ENCODE data around the gene FURIN.
"Not testable (repeated sequence)": the region's sequence is repeated elsewhere in the genome, so short reads cannot be mapped to it uniquely, and the experiment has no call there.

FURIN gene

DNA sequence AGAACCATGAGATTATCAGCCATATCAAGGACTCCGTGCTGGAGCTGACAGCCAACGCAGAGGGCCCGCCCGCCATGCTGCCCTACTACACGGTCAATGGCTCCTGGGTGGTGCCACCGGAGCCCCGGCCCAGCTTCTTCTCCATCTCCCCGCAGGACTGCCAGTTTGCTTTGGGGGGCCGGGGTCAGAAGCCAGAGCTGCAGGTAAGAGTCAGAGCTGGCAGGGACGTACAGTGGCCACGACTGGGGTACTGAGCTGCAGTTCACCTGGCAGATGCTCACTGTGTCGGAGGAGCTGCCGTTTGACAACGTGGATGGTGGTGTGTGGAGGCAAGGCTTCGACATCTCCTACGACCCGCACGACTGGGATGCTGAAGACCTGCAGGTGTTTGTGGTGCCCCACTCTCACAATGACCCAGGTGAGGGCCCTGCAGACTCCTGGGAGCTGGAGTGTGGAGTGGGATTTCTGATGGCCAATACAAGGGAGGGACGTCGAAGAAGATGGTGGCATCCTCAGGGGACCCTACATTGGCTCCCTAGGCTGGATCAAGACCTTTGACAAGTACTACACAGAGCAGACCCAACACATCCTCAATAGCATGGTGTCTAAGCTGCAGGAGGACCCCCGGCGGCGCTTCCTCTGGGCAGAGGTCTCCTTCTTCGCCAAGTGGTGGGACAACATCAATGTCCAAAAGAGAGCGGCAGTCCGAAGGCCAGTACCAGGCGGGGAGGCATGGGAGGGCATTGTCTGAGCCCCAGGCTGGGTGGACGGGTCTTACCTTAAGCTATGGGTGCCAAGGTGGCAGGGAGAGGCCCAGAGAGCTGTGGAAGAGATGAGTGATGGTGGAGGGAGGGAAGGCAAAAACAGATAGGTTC is 37.2 kb downstream of the FURIN start:
- ATAC-seq = no peak
- Mint-ChIP-seq H3K36me3 (peaks cover 79% of the 10 kb centered on the region), H3K4me1 (peaks cover 36% of the 10 kb centered on the region), H3K4me3 (peak overlapping the region; percentile 19), H3K27ac (peak overlapping the region; percentile 83), H3K9me3 (no peaks in the 10 kb centered on the region)
- no peak for DNase-seq (ENCODE audit: low spot score in 2 of 2)

DNA sequence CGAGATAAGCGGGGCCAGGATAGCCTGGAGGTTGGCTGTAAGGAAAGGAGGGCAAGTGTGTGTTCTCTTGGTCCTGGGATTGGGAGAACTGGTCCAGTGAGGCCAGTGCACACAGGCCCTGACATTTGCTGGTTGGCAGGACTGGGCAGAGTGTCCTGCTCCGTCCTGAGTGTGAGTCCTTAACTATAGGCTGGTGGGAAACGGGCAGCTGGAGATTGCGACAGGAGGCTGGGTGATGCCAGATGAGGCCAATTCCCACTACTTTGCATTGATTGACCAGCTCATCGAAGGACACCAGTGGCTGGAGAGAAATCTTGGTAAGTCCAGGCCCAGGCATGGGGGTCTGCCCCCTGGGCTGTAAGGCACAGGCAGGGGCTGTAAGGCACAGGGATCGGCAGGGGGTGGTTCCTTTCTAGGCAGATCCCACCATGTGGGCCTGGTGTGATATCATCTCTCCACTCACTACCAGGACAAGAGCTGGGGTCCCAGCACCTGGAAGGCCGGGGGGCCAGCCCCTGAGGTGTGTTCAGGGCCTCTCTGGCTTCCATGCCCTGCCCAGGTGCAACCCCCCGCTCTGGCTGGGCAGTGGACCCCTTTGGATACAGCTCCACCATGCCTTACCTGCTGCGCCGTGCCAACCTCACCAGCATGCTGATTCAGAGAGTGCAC is 37.9 kb downstream of the FURIN start:
- ATAC-seq (no peak), DNase-seq (ENCODE audit: low spot score in 2 of 2) (no peak)
- Mint-ChIP-seq H3K4me3 (no peak overlapping the region), H3K27ac (peak overlapping the region; percentile 83), H3K9me3 (no peaks in the 10 kb centered on the region), H3K4me1 (peaks cover 31% of the 10 kb centered on the region), H3K36me3 (peaks cover 87% of the 10 kb centered on the region)

DNA sequence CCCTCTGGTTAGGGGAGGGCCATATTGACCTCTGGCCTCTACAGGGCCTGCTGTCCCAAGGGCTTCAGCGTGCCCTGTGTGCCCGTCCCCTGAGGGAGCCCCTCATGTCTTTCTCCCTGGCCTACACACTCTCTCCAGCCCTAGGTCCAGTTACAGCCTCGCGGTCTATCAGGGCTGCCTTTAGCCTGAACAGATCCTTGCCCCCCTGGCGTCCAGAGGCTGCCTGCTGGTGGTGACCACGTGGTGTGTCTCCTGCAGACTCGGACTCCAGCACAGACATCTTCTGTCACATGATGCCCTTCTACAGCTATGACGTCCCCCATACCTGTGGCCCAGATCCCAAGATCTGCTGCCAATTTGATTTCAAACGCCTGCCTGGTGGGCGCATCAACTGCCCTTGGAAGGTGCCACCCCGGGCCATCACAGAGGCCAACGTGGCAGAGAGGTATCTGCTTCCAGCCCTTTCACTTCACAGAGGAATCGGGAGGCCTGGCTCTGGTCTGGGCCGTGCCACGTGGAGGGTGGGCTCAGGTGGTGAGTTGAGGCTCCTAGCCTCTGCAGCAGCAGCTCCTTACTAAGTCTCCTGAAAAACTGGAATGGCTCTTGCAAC is 38.8 kb downstream of the FURIN start:
- Mint-ChIP-seq H3K9me3 (no peaks in the 10 kb centered on the region), H3K4me1 (peaks cover 23% of the 10 kb centered on the region), H3K27ac (peak overlapping the region; percentile 56), H3K4me3 (no peak overlapping the region), H3K36me3 (peaks cover 89% of the 10 kb centered on the region)
- ATAC-seq = no peak
- DNase-seq (ENCODE audit: low spot score in 2 of 2) = no peak

GRCh38 chr15:90907838-90908507 is 39.6 kb downstream of the FURIN start:
- ATAC-seq = no peak
- Mint-ChIP-seq H3K27ac (no peak overlapping the region), H3K9me3 (no peaks in the 10 kb centered on the region), H3K4me3 (no peak overlapping the region), H3K36me3 (peaks cover 94% of the 10 kb centered on the region), H3K4me1 (peaks cover 23% of the 10 kb centered on the region)
- DNase-seq (ENCODE audit: low spot score in 2 of 2) = no peak

GRCh38 chr15:90909449-90909848 is 41.1 kb downstream of the FURIN start:
- H3K4me3 Mint-ChIP-seq; H3K9me3 Mint-ChIP-seq; ATAC-seq; DNase-seq (ENCODE audit: low spot score in 2 of 2); H3K27ac Mint-ChIP-seq: not testable (repeated sequence)
- H3K4me1 Mint-ChIP-seq = peaks cover 14% of the 10 kb centered on the region
- H3K36me3 Mint-ChIP-seq = peaks cover 100% of the 10 kb centered on the region

DNA sequence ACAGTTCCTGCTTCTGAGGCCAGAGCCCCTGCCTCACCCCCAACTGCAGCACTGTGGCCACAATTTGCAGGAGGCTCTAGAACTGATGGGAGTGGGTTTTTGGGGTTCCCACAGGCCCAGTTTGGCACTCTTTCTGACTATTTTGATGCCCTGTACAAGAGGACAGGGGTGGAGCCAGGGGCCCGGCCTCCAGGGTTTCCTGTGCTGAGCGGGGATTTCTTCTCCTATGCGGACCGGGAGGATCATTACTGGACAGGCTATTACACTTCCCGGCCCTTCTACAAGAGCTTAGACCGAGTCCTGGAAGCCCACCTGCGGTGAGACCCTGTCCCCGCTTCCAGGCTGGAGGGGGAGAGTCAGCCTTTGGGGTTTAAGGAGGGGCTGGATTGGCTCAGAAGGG is 41.6 kb downstream of the FURIN start:
- peaks cover 100% of the 10 kb centered on the region for H3K36me3 Mint-ChIP-seq
- no peak overlapping the region for H3K27ac Mint-ChIP-seq

DNA sequence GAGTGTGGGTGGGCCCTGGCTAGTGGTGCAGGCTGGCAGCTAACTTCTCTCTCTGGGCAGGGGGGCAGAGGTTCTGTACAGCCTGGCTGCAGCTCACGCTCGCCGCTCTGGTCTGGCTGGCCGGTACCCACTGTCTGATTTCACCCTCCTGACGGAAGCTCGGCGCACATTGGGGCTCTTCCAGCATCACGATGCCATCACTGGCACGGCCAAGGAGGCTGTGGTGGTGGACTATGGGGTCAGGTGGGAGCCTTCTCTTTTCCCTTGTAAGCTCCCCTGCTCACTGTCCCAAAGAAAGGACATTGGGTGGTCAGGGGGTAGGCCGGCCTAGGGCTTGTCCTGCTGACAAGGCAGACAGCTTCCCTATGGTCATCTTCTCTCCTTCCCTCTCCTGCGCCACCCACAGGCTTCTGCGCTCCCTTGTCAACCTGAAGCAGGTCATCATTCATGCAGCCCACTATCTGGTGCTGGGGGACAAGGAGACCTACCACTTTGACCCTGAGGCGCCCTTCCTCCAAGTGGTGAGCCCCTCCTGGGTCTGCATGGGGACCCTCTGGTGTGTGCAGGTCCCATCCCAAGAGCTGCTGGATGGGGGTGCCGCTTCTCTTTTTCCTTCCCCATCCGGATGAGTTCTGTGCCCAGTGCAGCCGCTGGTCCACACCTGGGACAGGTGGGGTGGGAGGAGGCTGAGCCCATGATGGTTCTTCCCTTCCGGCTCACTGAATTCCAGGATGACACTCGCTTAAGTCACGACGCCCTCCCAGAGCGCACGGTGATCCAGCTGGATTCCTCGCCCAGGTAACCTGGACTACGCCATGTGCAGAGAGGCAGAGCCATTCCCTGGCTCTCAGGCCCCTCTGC is 42.3 kb downstream of the FURIN start:
- DNase-seq (ENCODE audit: low spot score in 2 of 2) (no peak), ATAC-seq (no peak)
- Mint-ChIP-seq H3K9me3 (no peaks in the 10 kb centered on the region), H3K4me3 (no peak overlapping the region), H3K36me3 (peaks cover 100% of the 10 kb centered on the region), H3K27ac (no peak overlapping the region), H3K4me1 (peaks cover 5% of the 10 kb centered on the region)

More for the DNA sequence above, 41.6 kb downstream of the FURIN start:
- Mint-ChIP-seq H3K9me3 (no peaks in the 10 kb centered on the region), H3K4me1 (peaks cover 12% of the 10 kb centered on the region), H3K4me3 (no peak overlapping the region)
- ATAC-seq = no peak
- DNase-seq (ENCODE audit: low spot score in 2 of 2) = no peak

GRCh38 chr15:90911302-90911623 is 42.9 kb downstream of the FURIN start:
- peaks cover 100% of the 10 kb centered on the region for H3K36me3 Mint-ChIP-seq
- no peaks in the 10 kb centered on the region for H3K4me1 Mint-ChIP-seq
- DNase-seq (ENCODE audit: low spot score in 2 of 2) (no peak), ATAC-seq (no peak)
- no peak overlapping the region for H3K4me3 Mint-ChIP-seq
- H3K9me3 Mint-ChIP-seq = no peaks in the 10 kb centered on the region
- no peak overlapping the region for H3K27ac Mint-ChIP-seq

DNA sequence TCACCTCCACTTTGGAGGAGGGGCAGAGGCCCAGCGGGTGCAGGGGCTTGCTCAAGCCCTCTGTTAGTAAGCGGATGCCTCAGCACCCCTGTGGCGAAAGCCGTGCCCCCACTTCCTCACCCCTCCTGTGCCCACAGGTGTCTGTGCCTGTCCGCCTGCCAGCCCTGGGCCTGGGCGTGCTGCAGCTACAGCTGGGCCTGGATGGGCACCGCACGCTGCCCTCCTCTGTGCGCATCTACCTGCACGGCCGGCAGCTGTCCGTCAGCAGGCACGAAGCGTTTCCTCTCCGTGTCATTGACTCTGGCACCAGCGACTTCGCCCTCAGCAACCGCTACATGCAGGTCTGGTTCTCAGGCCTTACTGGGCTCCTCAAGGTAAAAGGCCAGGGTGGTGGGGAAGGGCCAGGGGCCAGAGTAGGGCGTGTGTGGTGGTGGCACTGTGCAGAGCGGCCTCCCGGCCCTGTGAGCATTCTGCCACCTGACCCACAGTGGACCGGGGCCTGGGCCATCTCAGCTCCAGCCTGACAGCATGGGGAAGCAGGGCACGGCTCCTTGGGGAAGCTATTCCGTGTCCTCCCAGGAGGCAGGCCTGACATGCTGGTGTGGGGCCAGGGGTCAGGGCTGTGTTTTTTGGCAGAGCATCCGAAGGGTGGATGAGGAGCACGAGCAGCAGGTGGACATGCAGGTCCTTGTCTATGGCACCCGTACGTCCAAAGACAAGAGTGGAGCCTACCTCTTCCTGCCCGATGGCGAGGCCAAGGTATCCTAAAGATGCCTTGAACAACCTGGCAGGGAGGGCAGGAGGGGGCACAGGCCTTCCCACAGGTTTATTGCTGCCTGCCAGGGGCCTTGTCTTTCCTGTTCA is 43.8 kb downstream of the FURIN start:
- H3K9me3 Mint-ChIP-seq = no peaks in the 10 kb centered on the region
- no peak for DNase-seq (ENCODE audit: low spot score in 2 of 2)
- H3K36me3 Mint-ChIP-seq = peaks cover 97% of the 10 kb centered on the region
- H3K27ac Mint-ChIP-seq = no peak overlapping the region
- ATAC-seq = no peak
- H3K4me1 Mint-ChIP-seq = no peaks in the 10 kb centered on the region
- no peak overlapping the region for H3K4me3 Mint-ChIP-seq

- no peaks in the 10 kb centered on the region for H3K4me1 Mint-ChIP-seq
- peaks cover 97% of the 10 kb centered on the region for H3K36me3 Mint-ChIP-seq
- no peak for ATAC-seq
- H3K27ac Mint-ChIP-seq = peak overlapping the region; percentile 50
- no peak for DNase-seq (ENCODE audit: low spot score in 2 of 2)
- H3K4me3 Mint-ChIP-seq = no peak overlapping the region
- H3K9me3 Mint-ChIP-seq = no peaks in the 10 kb centered on the region
Observed at GRCh38 chr15:90912770-90913075, 44.3 kb downstream of the FURIN start.

GRCh38 chr15:90913398-90913944 is 45.1 kb downstream of the FURIN start:
- Mint-ChIP-seq H3K4me3 (no peak overlapping the region), H3K27ac (peak overlapping the region; percentile 50), H3K4me1 (no peaks in the 10 kb centered on the region), H3K36me3 (peaks cover 97% of the 10 kb centered on the region), H3K9me3 (no peaks in the 10 kb centered on the region)
- DNase-seq (ENCODE audit: low spot score in 2 of 2) = no peak
- no peak for ATAC-seq

GRCh38 chr15:90914305-90915080 is 46.1 kb downstream of the FURIN start:
- H3K27ac Mint-ChIP-seq = no peak overlapping the region
- H3K4me3 Mint-ChIP-seq = no peak overlapping the region
- no peak for ATAC-seq
- H3K36me3 Mint-ChIP-seq = peaks cover 97% of the 10 kb centered on the region
- DNase-seq (ENCODE audit: low spot score in 2 of 2) = no peak
- no peaks in the 10 kb centered on the region for H3K4me1 Mint-ChIP-seq
- H3K9me3 Mint-ChIP-seq = no peaks in the 10 kb centered on the region

GRCh38 chr15:90915216-90915807 is 46.9 kb downstream of the FURIN start:
- peaks cover 97% of the 10 kb centered on the region for H3K36me3 Mint-ChIP-seq
- ATAC-seq (no peak), DNase-seq (ENCODE audit: low spot score in 2 of 2) (no peak)
- H3K4me3 Mint-ChIP-seq = no peak overlapping the region
- H3K4me1 Mint-ChIP-seq = no peaks in the 10 kb centered on the region
- H3K9me3 Mint-ChIP-seq = no peaks in the 10 kb centered on the region
- peak overlapping the region; percentile 40 for H3K27ac Mint-ChIP-seq

All from stimulated activated effector memory CD8-positive, alpha-beta T cell treated with anti-CD3 and anti-CD28 coated beads, Interleukin-12 subunit alpha, Interleukin-12 subunit beta, amount 100 ng/mL, for 72 hours (primary cell).